ENCODE measurements around the gene L3MBTL4.

L3MBTL4 gene

DNA sequence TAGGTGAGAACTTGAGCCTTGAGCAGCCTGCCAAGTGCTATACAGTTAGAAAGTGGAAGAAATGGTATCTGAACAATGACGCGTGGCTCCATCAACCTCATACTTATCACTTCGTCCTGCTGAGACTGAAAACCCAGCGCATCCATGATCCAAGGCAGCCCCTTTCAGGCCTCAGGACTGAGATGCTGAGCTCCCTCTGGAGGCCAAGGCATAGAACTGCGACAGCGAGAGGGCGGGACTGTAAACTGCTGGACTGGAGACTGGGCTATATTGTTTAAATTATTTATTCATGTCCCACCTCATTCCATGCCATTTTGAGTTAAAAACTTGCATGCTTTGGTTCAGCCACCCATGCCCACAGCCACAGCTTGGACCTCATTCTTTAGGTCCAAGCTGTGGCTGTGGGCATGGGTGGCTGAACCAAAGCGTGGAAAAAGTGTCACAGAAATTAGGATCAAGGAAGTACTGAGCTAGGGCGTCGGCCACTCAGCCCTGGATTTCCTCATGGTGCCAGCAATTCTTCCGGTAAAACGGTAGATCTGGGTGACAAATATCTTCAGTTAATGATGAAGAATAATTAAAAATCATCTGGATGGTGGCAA is 195.5 kb downstream of the L3MBTL4 start:
- H3K4me1 ChIP-seq (ENCODE audit: control extremely low read depth in 1 of 4, control insufficient read depth in 4 of 4, insufficient read depth in 4 of 4, low read length in 3 of 4) = no peaks in the 10 kb centered on the region
- no peaks in the 10 kb centered on the region for H3K9me3 ChIP-seq (ENCODE audit: control extremely low read depth in 1 of 5, control insufficient read depth in 4 of 5, insufficient read depth in 2 of 5, low read depth in 1 of 5, low read length in 4 of 5)
- no peak overlapping the region for H3K27ac ChIP-seq (ENCODE audit: insufficient read depth in 1 of 2, low read depth in 1 of 2, low read length in 2 of 2, poor library complexity in 1 of 2, severe bottlenecking in 2 of 2)
- POLR2A ChIA-PET = no interaction called here
- CTCF ChIA-PET = interaction anchor here (0.9 kb wide), 1 partner anchor 10 kb away, joined by 3 read pairs; no protein-coding TSS in a partner anchor
- peaks cover 0 to 10% (median 4%) of the 10 kb centered on the region in 4 experiments for H3K36me3 ChIP-seq (ENCODE audit: control insufficient read depth in 4 of 4, insufficient read depth in 4 of 4, low read length in 3 of 4)
- H3K27me3 ChIP-seq (replicated peaks in 2 of 5; ENCODE audit: control insufficient read depth in 4 of 5, insufficient read depth in 5 of 5, low read length in 4 of 5) = no peaks in the 10 kb centered on the region
- 95% methylated on average over 9 of the region's 12 CpGs for WGBS (ENCODE audit: insufficient coverage)
- DNase-seq = peak; percentile 13 to 31 (median 27)
- no peak overlapping the region for H3K4me3 ChIP-seq (ENCODE audit: control insufficient read depth in 1 of 7, extremely low read depth in 1 of 7, insufficient read depth in 4 of 7, low read depth in 2 of 7, low read length in 6 of 7)

DNA sequence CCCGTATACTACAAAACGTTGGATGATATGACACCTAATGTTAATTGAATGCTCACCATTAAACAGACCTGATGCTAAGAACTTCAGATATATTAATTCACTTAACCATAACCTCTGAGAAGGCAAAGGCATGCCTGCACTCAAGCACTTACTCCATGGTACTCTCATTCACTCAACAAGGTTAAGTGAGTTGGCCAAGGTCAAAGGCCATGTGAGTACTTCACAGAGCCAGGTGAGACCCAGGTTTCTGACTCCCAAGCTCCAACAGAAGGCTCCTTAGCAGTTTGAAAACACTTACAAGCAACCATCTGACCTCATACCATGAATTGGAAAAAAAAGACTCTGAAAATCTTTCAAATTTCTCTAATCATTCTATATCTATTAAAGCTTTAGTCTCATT is 198.8 kb downstream of the L3MBTL4 start:
- Histone ChIP-seq H3K27ac (ENCODE audit: insufficient read depth in 1 of 2, low read depth in 1 of 2, low read length in 2 of 2, poor library complexity in 1 of 2, severe bottlenecking in 2 of 2) (no peak overlapping the region), H3K4me1 (ENCODE audit: control extremely low read depth in 1 of 4, control insufficient read depth in 4 of 4, insufficient read depth in 4 of 4, low read length in 3 of 4) (no peaks in the 10 kb centered on the region), H3K9me3 (ENCODE audit: control extremely low read depth in 1 of 5, control insufficient read depth in 4 of 5, insufficient read depth in 2 of 5, low read depth in 1 of 5, low read length in 4 of 5) (no peaks in the 10 kb centered on the region), H3K4me3 (ENCODE audit: control insufficient read depth in 1 of 7, extremely low read depth in 1 of 7, insufficient read depth in 4 of 7, low read depth in 2 of 7, low read length in 6 of 7) (no peak overlapping the region), H3K36me3 (ENCODE audit: control insufficient read depth in 4 of 4, insufficient read depth in 4 of 4, low read length in 3 of 4) (peaks cover 0 to 7% (median 2%) of the 10 kb centered on the region in 4 experiments), H3K27me3 (replicated peaks in 2 of 5; ENCODE audit: control insufficient read depth in 4 of 5, insufficient read depth in 5 of 5, low read length in 4 of 5) (no peaks in the 10 kb centered on the region)
- CTCF ChIA-PET = interaction anchor here (1.4 kb wide), 1 partner anchor 17 kb away, joined by 4 read pairs; no protein-coding TSS in a partner anchor
- DNase-seq = no peak
- POLR2A ChIA-PET = no interaction called here
- 100% methylated on average over 1 of the region's 2 CpGs for WGBS (ENCODE audit: insufficient coverage)

DNA sequence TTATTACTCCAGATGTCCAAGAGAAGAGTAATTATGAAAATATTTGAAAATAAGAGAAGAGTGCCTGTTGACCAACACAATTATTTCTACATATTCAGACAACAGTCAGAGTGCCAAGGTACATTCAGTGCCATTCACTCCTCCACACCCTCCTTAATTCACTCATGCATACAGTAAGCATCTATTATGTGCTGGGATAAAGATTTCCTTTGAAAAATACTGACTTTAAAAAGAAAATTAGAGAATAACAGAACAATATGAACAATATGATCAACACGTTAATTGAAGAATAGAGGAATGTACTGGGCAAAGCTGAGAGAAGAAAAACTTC is 203.6 kb downstream of the L3MBTL4 start:
- Histone ChIP-seq H3K4me1 (ENCODE audit: control extremely low read depth in 1 of 4, control insufficient read depth in 4 of 4, insufficient read depth in 4 of 4, low read length in 3 of 4) (no peaks in the 10 kb centered on the region), H3K27me3 (replicated peaks in 2 of 5; ENCODE audit: control insufficient read depth in 4 of 5, insufficient read depth in 5 of 5, low read length in 4 of 5) (peaks cover 0 to 3% (median 0%) of the 10 kb centered on the region in 5 experiments), H3K9me3 (ENCODE audit: control extremely low read depth in 1 of 5, control insufficient read depth in 4 of 5, insufficient read depth in 2 of 5, low read depth in 1 of 5, low read length in 4 of 5) (no peaks in the 10 kb centered on the region), H3K27ac (ENCODE audit: insufficient read depth in 1 of 2, low read depth in 1 of 2, low read length in 2 of 2, poor library complexity in 1 of 2, severe bottlenecking in 2 of 2) (no peak overlapping the region), H3K4me3 (ENCODE audit: control insufficient read depth in 1 of 7, extremely low read depth in 1 of 7, insufficient read depth in 4 of 7, low read depth in 2 of 7, low read length in 6 of 7) (no peak overlapping the region), H3K36me3 (ENCODE audit: control insufficient read depth in 4 of 4, insufficient read depth in 4 of 4, low read length in 3 of 4) (peaks cover 0 to 5% (median 1%) of the 10 kb centered on the region in 4 experiments)
- no peak for DNase-seq
- no CpG with 5 or more reads among the region's 1 CpG for WGBS (ENCODE audit: insufficient coverage)
- ChIA-PET POLR2A (no interaction called here), CTCF (no interaction called here)

DNA sequence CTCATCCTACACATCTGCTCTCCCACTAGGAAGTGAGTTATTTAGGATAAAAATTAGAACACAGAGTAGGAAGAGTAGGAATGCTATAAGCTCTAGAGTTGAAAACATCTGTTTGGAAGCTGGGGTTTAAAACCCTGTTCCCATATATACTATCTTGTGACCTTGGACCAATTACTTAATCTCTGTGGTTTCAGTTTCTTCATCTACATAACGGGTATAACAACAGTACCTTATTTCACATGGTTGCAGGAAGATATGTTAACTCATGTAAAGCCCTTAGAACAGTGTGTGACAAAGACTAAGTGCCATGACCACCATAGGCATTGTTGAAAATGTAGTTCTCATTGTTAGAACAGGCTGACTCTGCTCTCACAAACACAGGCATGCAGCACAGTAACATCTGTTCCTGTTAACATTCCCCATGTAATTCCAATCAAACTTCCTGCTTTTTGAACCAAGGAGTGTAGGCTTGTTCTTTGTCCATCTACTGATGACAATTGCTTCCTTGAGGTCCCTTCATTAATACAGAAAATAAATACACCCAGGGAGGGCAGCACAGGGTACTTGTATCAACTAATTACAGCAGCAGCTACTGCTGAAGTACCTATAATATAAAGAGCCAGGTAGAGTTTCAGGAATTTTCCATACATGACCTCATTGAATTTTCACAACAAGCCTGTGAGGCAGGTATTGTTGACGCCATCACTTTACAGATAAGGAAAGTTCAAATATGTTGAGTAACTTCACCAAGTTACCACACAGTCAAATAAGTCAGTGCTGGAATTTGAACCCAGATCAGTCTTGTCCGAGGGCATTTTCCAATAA is 204.2 kb downstream of the L3MBTL4 start:
- peaks cover 0 to 5% (median 1%) of the 10 kb centered on the region in 4 experiments for H3K36me3 ChIP-seq (ENCODE audit: control insufficient read depth in 4 of 4, insufficient read depth in 4 of 4, low read length in 3 of 4)
- ChIA-PET CTCF (no interaction called here), POLR2A (no interaction called here)
- H3K27ac ChIP-seq (ENCODE audit: insufficient read depth in 1 of 2, low read depth in 1 of 2, low read length in 2 of 2, poor library complexity in 1 of 2, severe bottlenecking in 2 of 2) = no peak overlapping the region
- H3K4me1 ChIP-seq (ENCODE audit: control extremely low read depth in 1 of 4, control insufficient read depth in 4 of 4, insufficient read depth in 4 of 4, low read length in 3 of 4) = no peaks in the 10 kb centered on the region
- H3K27me3 ChIP-seq (replicated peaks in 2 of 5; ENCODE audit: control insufficient read depth in 4 of 5, insufficient read depth in 5 of 5, low read length in 4 of 5) = peaks cover 0 to 3% (median 0%) of the 10 kb centered on the region in 5 experiments
- no peak overlapping the region for H3K4me3 ChIP-seq (ENCODE audit: control insufficient read depth in 1 of 7, extremely low read depth in 1 of 7, insufficient read depth in 4 of 7, low read depth in 2 of 7, low read length in 6 of 7)
- 100% methylated on average over 2 of the region's 3 CpGs for WGBS (ENCODE audit: insufficient coverage)
- DNase-seq = no peak
- H3K9me3 ChIP-seq (ENCODE audit: control extremely low read depth in 1 of 5, control insufficient read depth in 4 of 5, insufficient read depth in 2 of 5, low read depth in 1 of 5, low read length in 4 of 5) = no peaks in the 10 kb centered on the region

- H3K4me1 ChIP-seq (ENCODE audit: control extremely low read depth in 1 of 4, control insufficient read depth in 4 of 4, insufficient read depth in 4 of 4, low read length in 3 of 4) = no peaks in the 10 kb centered on the region
These were observed 206.8 kb downstream of the L3MBTL4 start for GRCh38 chr18:6207941-6208340.

DNA sequence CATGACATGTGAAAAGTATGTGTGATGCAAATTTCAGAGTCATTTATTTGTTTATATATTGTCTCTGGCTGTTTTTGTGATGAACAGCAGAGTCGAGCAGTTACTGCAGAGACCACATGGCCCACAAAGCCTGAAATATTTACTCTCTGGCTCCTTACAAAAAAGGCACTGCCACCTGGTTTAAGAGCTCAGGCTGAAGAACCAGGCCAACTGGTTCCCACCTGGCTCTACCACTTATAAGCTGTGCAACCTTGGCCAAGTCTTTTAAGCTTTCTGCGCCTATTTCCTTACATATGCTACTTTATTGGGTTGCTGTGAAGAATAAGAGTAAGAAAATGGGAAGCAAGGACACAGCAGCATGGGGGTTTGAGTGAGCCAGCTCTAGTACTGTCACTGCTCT is 207.6 kb downstream of the L3MBTL4 start:
- peaks cover 0 to 7% (median 0%) of the 10 kb centered on the region in 4 experiments for H3K36me3 ChIP-seq (ENCODE audit: control insufficient read depth in 4 of 4, insufficient read depth in 4 of 4, low read length in 3 of 4)
- CTCF ChIA-PET = no interaction called here
- WGBS (ENCODE audit: insufficient coverage) = 100% methylated on average over 1 of the region's 2 CpGs
- H3K9me3 ChIP-seq (ENCODE audit: control extremely low read depth in 1 of 5, control insufficient read depth in 4 of 5, insufficient read depth in 2 of 5, low read depth in 1 of 5, low read length in 4 of 5) = no peaks in the 10 kb centered on the region
- H3K27me3 ChIP-seq (replicated peaks in 2 of 5; ENCODE audit: control insufficient read depth in 4 of 5, insufficient read depth in 5 of 5, low read length in 4 of 5) = peaks cover 0 to 3% (median 0%) of the 10 kb centered on the region in 5 experiments
- no peaks in the 10 kb centered on the region for H3K4me1 ChIP-seq (ENCODE audit: control extremely low read depth in 1 of 4, control insufficient read depth in 4 of 4, insufficient read depth in 4 of 4, low read length in 3 of 4)
- H3K27ac ChIP-seq (ENCODE audit: insufficient read depth in 1 of 2, low read depth in 1 of 2, low read length in 2 of 2, poor library complexity in 1 of 2, severe bottlenecking in 2 of 2) = no peak overlapping the region
- POLR2A ChIA-PET = no interaction called here
- DNase-seq = no peak
- no peak overlapping the region for H3K4me3 ChIP-seq (ENCODE audit: control insufficient read depth in 1 of 7, extremely low read depth in 1 of 7, insufficient read depth in 4 of 7, low read depth in 2 of 7, low read length in 6 of 7)

More at GRCh38 chr18:6207941-6208340, 206.8 kb downstream of the L3MBTL4 start:
- no peak overlapping the region for H3K4me3 ChIP-seq (ENCODE audit: control insufficient read depth in 1 of 7, extremely low read depth in 1 of 7, insufficient read depth in 4 of 7, low read depth in 2 of 7, low read length in 6 of 7)
- H3K9me3 ChIP-seq (ENCODE audit: control extremely low read depth in 1 of 5, control insufficient read depth in 4 of 5, insufficient read depth in 2 of 5, low read depth in 1 of 5, low read length in 4 of 5) = no peaks in the 10 kb centered on the region
- ChIA-PET CTCF (no interaction called here), POLR2A (interaction anchor here (0.6 kb wide), 1 partner anchor 681 kb away, joined by 3 read pairs; no protein-coding TSS in a partner anchor)
- no peak for DNase-seq
- WGBS (ENCODE audit: insufficient coverage) = no CpG with 5 or more reads among the region's 3 CpGs
- H3K27me3 ChIP-seq (replicated peaks in 2 of 5; ENCODE audit: control insufficient read depth in 4 of 5, insufficient read depth in 5 of 5, low read length in 4 of 5) = peaks cover 0 to 3% (median 0%) of the 10 kb centered on the region in 5 experiments
- H3K27ac ChIP-seq (ENCODE audit: insufficient read depth in 1 of 2, low read depth in 1 of 2, low read length in 2 of 2, poor library complexity in 1 of 2, severe bottlenecking in 2 of 2) = no peak overlapping the region
- H3K36me3 ChIP-seq (ENCODE audit: control insufficient read depth in 4 of 4, insufficient read depth in 4 of 4, low read length in 3 of 4) = peaks cover 0 to 7% (median 1%) of the 10 kb centered on the region in 4 experiments

GRCh38 chr18:6205706-6206105 is 209.0 kb downstream of the L3MBTL4 start:
- Histone ChIP-seq H3K4me1 (ENCODE audit: control extremely low read depth in 1 of 4, control insufficient read depth in 4 of 4, insufficient read depth in 4 of 4, low read length in 3 of 4) (no peaks in the 10 kb centered on the region), H3K27me3 (replicated peaks in 2 of 5; ENCODE audit: control insufficient read depth in 4 of 5, insufficient read depth in 5 of 5, low read length in 4 of 5) (peaks cover 0 to 3% (median 0%) of the 10 kb centered on the region in 5 experiments), H3K36me3 (ENCODE audit: control insufficient read depth in 4 of 4, insufficient read depth in 4 of 4, low read length in 3 of 4) (peaks cover 0 to 7% (median 0%) of the 10 kb centered on the region in 4 experiments), H3K27ac (ENCODE audit: insufficient read depth in 1 of 2, low read depth in 1 of 2, low read length in 2 of 2, poor library complexity in 1 of 2, severe bottlenecking in 2 of 2) (no peak overlapping the region), H3K4me3 (ENCODE audit: control insufficient read depth in 1 of 7, extremely low read depth in 1 of 7, insufficient read depth in 4 of 7, low read depth in 2 of 7, low read length in 6 of 7) (no peak overlapping the region), H3K9me3 (ENCODE audit: control extremely low read depth in 1 of 5, control insufficient read depth in 4 of 5, insufficient read depth in 2 of 5, low read depth in 1 of 5, low read length in 4 of 5) (no peaks in the 10 kb centered on the region)
- ChIA-PET CTCF (no interaction called here), POLR2A (no interaction called here)
- WGBS (ENCODE audit: insufficient coverage) = 83% methylated on average over 1 of the region's 2 CpGs
- no peak for DNase-seq

All from common myeloid progenitor, CD34-positive (primary cell).